KBM-7 (cell line): Measurements from ENCODE around the gene FOXP1.

Experiments
- DNase-seq: peaks from one replicate; pipeline ENCODE4 v3.0.0-alpha.2; 2015
- in situ Hi-C: fragments of 300-500 bp; cut with MboI; formaldehyde crosslinking; loops from 2 replicates; pipeline ENCODE4 v1.14.3; 2020; ENCODE audit warnings: low sequenced_read_pairs, low pct_unique_long_range_greater_than_20kb, mixed read lengths

The FOXP1 gene

DNA sequence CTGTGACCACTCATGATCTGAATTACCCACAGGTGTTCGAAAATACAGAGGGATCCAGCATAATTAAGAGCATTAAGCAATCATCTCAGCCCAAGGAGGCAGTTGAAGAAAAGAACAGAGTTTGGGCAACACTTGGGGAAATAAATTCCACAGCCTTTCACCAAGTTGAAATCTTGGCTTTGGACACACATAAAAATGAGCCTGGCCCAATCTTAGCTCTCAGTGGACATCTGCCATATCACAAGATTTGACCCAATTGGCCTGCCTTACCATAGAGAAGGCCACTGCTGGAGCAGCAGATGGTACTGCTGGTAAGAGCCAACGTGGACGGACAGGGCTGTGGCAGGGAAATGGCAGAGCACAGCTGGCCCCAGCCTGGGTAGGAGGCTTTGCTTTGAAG is 13.0 kb downstream of the FOXP1 start:
- in situ Hi-C loops: no loop called here

DNA sequence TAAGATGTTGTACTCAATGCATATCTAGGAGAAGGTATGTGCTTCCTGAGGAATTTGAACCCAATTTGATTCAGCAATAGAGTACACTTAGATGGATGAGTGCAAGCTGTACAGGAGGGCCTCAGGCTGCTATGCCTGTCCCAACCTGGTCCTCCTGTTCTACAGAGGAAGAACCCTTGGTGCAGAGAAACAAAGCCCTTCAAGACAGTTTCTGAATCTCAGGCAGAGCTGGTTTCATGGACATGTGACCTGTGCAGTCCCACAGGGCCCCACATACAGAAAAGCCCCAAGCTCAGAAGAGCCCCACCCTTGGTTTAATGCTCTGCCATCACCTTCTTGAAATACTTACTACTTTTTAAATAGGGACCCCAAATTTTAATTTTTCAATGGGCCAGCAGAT is 15.3 kb downstream of the FOXP1 start:
- in situ Hi-C loops: no loop called here
- no peak for DNase-seq

More for the DNA sequence above, 13.0 kb downstream of the FOXP1 start:
- DNase-seq: no peak

DNA sequence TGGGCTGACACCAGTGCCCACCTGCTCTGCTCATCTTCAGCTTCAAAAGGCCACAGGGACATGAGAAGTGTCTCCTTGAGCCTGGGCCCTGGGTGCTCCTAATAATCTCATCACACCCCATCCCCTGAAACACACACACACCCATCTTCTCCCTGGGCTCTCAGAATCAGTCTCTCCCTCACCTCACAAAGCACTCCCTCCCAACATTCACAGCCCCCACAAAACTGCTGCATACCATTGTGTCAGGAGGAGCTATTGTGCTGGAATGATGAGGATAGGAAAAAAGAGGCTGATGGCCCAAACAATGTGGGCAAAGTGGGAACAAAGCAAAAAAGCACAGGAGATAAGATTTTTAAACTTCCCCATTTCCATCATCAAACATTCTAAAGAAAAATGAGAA is 16.8 kb downstream of the FOXP1 start:
- DNase-seq: no peak
- in situ Hi-C loops: no loop called here

DNA sequence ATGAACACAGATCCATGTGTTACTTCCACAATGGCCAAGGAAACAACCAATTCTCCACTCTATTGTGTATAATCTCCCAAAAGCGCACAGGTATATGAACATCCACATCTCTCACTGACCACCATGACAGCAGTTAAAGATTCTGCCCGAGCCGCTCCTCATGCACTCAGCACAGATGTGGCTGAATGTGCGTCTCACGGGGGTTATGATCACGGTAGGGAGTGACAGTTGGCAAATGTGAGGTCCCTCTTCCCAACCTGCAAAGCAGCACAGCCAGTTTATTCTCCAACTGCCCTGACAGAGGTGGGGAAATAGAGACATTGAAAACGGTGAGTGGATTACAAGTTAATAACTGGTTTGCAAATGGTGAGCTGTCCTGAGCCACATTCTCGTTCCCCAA is 17.6 kb downstream of the FOXP1 start:
- in situ Hi-C loops: no loop called here
- no peak for DNase-seq

DNA sequence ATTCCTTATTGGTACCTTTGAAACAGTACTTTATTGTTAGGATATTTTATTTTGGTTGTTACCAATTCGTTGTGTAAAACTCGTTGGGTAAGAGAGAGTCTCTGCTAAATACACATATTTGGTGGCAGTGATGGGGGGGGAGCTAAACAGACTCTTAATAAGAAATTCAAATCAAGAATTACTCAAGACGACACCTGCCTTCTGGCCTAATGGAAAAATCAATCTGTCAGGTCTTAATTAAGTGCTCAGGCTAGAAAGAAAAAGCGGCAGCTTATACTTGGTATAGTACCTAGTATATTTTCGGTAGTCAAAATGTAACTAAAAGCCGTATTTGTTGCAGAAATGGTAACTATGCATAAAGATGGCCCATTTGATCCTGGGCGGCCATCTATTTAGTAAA is 18.2 kb downstream of the FOXP1 start:
- in situ Hi-C loops: no loop called here
- DNase-seq: no peak

DNA sequence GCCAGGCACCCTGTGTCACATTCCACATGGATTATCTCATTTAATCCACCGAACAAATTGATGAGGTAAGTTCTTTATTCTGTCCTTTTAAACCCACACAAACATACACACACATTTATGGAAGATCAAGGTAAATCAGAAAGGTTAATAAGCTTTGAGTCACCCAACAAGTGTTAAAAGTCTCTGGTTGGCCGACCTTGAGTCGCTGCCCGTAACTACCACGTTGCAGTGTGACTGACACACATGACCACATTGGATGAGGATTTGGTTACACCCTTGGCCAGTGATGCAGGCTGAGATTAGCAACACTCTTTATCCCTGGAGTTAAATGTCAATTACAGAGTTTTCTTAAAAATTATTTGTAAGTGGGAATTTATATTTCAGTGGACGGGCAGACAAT is 19.2 kb downstream of the FOXP1 start:
- in situ Hi-C loops: no loop called here
- DNase-seq: no peak

DNA sequence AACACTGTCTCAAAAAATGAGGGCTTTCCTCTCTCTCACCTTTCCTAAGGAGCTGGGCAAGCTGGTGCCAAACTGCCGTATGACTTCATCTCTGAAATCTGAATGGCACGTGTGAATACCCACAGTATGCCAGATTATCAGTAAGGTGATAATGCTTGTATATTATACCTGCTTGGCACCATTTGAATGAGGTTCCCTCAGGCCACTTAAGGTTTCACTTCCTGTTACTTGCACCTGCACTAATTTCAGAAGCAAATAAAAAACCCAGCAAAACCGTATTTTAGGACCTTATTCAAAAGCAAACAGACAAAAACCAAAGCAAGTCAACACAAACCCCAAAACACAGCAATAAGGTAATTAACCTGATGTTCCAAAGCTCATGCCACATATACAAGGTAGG is 19.7 kb downstream of the FOXP1 start:
- DNase-seq: no peak
- in situ Hi-C loops: no loop called here

DNA sequence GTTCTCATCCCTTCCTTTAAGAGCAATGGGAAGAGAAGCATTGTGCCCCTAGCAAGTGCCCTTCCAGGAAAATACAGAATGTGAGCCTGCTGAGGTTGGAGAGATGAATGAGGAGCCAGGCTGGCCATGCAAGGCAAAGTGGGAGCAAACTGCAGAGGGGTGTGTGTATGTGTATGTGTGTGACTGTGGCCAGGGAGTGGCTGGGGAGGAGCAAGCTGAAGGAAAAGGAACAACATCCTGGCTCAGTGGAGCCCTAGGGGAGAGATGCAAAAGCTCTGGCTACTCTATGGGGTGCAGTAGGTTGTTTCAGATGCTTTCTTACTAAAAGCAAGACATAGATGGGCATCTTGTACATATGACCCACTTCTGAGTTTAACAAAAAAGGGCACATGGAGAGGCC is 20.6 kb downstream of the FOXP1 start:
- DNase-seq: no peak
- in situ Hi-C loops: no loop called here

DNA sequence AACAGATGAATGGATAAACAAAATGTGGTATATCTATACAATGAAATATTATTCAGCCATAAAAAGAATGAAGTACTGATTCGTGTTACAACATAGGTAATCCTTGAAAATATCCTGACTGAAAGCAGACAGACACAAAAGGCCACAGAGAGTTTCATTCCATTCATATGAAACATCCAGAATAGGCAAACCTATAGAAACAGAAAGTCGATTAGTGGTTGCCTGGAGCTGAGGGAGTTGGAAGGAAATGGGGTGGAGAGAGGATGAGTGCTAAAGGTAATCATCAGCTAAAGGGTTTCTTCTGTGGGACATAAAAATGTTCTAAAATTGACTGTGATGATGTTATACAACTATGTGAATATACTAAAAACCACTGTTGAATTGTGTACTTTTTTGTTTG is 22.9 kb downstream of the FOXP1 start:
- no peak for DNase-seq
- in situ Hi-C loops: no loop called here

DNA sequence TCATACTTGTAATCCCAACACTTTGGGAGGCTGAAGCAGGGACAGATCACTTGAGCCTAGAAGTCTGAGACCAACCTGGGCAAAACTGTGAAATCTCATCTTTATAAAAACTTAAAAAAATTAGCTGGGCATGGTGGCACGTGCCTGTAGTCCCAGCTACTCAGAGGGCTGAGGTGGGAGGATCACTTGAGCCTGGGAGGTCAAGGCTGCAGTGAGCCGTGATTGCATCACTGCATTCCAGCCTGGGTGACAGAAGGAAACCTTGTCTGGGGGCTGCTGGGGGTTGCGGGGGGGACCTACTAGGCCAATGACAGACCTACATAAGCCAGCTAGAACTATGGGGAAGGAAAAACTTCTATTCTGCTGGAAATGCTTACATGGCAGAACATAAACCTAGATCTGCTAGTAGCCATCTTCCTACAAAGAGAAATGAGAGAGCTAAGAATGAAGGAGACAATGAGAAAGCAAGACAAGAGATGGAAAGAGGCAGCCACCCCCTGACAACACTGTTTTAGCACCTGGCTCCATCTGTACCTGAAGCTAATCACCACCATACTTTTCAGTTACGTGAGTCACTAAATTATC is 23.9 kb downstream of the FOXP1 start:
- no peak for DNase-seq
- in situ Hi-C loops: no loop called here

DNA sequence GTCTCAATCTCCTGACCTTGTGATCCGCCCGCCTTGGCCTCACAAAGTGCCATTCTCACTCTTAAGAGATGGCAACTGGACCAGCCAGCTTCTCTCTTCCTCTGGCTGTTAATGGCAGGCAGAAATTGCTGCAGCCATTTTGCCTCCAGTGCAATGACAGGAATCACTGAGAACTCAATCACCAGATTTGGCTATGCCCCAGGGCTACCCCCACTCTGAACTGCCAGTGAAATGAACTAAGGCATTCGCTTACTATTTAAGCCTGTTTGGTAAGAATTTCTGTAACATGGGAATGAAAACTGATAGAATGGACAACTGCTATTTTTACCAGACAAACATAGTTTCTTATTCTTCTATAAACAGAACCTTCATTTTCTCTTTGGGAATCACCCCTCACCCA is 24.5 kb downstream of the FOXP1 start:
- DNase-seq: no peak
- in situ Hi-C loops: no loop called here

DNA sequence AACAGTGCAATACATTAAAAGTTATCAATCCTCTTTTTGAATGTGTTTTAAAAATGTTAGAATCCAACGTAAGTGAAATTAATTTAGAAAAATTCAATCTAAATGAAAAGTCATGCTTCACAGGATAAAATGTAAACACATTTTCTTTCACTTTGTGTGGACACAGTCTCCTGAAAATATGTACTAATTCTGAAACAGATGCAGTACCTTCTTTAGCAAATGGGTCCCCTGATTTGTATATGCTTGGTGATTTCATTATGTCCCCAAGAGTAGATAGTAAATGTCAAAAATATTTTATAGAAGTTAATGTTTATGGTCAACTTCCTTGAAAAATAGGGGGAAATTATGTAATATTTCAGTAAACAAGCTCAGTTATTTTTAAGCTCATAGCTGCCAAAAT is 28.9 kb downstream of the FOXP1 start:
- in situ Hi-C loops: no loop called here
- DNase-seq: no peak

DNA sequence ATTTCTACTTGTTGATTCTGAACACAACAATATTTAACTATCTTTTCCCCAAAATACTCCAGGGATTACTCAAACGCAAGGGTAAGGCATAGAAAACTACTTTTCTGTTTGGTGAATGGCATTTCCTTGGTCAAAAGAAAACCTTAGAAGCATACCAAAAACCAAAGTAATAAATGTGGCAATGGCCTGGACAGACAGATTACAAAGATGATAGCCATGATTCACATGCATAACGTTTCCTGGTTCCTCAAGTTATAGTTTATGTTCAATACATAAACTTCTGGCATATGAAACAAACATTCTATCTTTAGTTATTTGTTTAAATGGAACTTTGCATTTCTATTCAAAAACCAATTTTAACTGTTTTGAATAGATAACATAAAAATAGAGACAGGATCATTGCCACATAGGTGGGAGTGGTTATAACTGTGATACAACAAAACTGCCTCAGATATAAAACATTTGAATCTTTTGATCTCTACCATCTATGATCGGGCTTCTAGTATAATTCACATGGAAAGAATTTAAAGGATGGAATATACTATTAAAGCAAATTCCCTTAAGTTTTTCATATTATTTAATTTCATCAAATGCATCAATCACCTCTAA is 32.1 kb downstream of the FOXP1 start:
- in situ Hi-C loops: no loop called here
- DNase-seq: no peak

DNA sequence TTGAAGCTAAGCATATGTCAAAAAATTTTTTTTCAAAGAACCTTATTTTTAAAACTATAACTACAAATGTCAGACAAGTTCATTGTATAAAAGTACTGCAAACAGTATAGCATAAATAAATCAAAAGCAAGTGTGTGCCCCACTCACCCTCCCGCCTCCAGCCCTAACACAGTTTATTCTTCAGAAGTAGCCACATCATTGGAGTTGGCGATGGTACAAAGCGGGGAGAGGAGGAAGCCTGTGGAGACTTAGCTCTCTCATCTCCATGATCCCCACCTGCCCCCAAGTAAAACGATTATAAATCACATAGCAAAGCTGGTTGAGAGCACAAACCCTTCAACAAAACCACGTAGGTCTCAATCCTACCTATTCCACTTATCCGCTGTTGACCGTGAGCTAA is 33.6 kb downstream of the FOXP1 start:
- in situ Hi-C loops: no loop called here
- no peak for DNase-seq

DNA sequence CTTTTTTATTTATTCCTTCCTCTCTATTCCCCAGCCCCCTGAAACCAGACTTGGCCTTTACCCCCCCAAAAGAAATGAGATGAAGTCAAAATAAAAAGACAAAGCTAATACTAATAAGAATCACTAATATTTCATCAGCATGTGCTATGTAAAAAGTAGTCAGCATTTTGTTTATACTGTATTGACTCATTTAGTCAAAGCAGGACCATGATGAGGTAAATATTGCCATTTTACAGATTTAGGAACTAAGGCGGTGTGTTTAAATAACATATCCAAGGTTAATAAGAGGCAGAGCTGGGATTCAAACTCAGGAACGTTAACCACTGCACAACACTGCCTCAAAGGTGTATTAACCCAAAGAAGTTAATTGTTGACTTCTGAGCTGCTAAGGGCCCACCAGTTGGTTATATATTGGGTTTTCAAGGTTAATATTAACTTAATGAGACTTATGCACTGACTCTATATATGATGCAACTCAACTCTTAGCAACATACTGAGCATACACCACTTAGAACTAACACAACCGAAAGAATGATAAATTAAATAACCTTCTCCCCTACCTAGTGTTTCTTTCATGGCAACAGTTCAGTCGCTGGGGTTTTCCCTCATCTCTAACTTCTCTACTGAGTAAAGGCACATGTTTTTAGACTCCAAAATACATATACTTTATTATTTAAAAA is 34.7 kb downstream of the FOXP1 start:
- DNase-seq: no peak
- in situ Hi-C loops: no loop called here

DNA sequence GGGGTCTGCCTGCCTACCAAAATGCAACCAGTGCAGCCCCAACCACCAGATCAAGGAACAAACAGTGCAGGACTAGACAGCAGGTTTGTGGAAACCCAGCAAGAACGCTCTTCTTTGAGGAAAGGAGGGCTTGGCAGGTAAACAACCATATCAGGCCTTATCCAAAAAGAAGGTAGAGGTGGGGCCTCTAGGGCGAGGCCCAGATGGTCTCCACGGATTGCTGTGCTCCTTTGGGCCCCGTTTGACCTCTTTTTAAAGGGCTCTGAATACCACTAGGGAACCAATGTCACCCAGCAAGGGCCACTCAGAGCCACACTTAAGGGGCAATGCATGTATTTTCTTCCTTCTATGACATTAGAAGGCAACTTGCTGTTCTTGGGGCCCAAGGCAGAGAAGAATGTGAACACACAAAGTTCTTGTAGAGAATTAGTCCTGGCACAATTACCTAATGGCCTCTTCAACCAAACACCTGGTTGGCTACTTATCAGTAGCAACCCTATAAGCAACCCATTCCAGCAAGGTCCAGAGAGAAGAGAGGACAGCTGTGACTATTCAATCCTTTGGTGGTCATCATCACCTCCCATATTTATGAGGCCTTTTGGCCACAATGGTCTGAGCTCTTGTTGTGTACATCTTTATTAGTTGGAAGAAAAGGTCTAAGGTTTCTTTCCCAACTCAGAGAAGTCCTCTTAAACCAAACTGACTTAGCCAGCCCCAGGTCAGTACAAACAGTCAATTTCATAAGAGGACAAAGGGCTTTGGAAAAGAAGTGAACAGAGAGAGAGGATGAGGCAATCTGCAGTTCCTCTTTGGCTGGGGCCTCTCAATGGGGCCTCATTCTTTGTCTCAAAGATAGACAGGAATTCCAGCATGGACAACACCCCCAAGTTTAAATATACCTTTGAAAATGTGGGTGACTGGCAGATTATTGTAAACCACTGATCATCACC is 36.0 kb downstream of the FOXP1 start:
- peak; percentile 63 for DNase-seq
- in situ Hi-C loops: no loop called here

DNA sequence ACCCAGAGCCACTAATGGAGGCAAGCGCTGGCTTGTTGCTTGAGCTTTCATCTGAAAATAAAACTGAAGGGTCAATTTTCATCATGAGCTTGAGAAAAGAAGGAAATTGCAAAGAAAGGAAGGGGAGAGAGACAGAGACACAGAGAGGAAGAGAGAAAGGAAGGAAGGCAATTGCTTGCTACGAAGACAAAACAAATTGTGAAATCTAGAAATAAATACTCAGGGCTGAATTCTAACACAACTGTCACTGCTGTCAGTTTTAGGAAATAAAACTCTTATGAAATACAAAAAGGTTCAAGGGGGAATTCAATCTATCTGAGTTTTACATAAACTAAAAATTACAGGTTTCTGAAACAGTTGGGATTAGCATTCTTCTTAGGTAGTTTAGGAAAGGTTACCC is 36.7 kb downstream of the FOXP1 start:
- in situ Hi-C loops: no loop called here
- no peak for DNase-seq

DNA sequence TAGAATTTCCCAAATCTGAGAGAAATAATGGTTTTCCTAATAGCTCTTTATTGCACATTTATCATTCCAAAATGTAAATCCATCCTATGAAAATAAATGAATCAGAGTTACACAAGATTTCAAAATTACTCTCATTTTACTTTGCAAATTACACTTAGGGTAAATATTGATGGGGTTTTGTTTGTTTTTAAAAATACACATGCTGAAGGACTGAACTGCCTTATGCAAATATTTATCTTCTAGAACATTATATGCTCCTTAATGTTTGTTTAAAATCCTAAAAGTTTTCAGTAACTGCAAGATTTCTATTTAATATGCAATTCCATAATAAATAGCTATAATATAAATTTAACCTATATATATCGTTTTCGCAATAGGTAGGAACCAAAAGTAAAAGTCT is 38.2 kb downstream of the FOXP1 start:
- no peak for DNase-seq

DNA sequence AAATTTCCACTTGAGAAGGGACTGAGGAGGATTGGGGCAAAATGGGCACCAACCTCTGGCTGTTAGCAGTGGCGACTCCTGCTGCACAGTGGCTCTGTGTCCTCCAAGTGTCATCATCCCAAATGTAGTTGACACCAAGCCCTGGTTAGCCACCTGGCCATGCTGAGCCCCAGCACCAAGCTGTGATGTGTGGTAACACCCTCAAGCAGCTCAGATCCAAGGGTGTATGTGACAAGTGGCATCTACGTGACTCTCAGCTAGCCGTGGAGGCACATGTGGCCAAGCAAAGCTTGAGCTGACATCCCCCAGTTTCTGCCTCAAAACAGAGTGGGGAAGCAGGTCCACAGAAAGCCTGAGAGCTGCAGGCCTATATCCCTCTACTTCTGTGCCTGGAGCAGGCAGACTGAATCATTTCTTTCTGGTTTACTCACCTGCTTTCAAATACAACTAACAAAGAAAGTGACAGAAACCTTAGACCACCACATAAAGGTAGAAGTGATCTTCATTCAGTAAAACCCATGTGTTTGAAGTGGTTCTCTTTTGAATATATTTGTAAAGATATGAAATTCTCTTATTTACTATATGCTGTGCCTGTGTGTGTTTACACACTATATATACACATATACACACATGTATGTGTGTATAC is 40.0 kb downstream of the FOXP1 start:
- peak; percentile 31 for DNase-seq
- in situ Hi-C loops: no loop called here

More for the DNA sequence above, 38.2 kb downstream of the FOXP1 start:
- in situ Hi-C loops: no loop called here
